Measurements from ENCODE around the gene CCDC91.
"Not testable (repeated sequence)": the region's sequence is repeated elsewhere in the genome, so short reads cannot be mapped to it uniquely, and the experiment has no call there.

The CCDC91 gene

DNA sequence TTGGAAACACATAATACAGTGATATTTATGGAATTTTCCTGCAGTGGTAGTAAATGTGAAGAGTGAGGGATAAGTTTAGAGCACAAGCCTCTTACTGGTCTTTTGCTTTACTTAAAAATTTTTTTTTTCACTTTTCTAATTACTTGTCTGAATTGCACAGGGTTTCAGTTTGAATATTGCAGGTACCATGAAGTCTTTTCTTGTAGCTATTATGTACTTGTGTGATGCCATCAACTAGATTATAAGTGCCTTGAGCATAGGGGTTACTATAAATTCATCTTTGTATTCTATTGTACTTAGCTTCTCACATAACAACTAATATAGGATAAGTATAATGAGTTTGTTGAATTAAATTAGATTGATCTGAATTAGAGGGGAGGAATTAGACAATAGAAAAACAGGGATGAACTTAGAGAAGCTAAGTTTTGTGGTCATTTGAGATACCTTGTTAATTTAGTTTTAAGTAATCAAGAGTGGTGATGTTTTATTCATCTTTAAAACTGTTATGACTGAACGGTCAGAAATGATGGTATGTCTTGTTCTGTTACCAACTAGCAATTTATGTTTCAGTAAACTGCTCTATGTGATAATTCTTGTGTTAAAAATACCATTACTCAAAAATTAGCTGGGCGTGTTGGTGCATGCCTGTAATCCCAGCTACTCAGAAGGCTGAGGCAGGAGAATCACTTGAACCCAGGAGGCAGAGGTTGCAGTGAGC, 42.1 kb downstream of the CCDC91 start:
- DNase-seq (ENCODE audit: low read depth, low spot score) = no peak

DNA sequence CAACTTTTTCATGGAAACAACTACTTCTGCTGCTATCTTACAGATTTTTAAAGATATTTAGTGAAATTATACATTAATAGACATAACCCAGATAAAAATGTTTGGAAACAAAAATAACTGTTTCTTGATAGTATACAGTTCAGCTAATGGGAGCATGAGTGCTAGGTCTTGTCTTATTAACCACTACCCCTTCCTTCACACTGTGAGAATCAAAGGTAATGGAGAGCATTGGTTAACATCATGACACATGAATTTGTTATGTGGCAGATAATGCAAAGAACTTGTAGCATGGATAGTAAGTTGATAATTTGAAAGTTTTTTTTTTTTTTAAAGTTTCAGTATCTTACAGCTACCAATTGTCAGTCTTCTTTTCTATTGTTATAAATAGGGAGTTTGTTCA, 44.2 kb downstream of the CCDC91 start:
- DNase-seq (ENCODE audit: low read depth, low spot score) = no peak

DNA sequence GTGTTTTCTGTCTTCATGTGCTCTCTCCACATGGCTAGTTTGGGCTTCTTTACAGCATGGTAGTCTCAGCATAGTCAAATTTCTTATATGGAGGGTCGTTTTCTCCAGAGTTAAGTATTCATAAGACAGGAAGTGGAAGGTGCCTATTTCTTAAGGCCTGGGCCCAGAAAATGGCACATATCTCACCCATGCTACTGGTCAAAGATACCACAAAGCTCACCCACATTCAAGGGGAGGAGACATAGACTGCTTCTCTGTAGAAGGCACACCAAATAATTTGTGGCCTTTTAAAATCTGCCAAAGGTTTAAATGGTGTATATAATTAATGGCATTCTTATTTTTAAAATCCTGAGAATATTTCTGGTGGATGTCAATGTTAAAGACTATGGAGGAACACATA, 44.8 kb downstream of the CCDC91 start:
- no peak for DNase-seq (ENCODE audit: low read depth, low spot score)

DNA sequence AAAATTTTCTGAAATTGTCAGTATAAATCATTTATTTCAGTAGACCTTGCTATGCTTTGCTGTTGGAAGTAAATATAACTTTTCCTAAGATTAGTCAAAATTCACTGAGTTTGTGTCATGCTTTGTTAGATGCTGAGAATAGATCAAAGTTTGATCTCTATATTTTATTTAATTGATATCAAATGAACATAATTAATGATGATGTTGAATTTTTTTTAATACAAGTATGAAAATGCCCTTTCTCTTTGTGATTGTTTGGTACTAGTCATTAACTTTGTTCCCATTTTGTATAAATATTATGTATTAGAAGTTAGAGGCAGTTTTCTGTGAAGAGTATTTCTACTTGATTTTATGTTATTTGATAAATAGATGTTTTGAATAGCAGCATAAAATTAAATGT, 45.7 kb downstream of the CCDC91 start:
- DNase-seq (ENCODE audit: low read depth, low spot score) = no peak

DNA sequence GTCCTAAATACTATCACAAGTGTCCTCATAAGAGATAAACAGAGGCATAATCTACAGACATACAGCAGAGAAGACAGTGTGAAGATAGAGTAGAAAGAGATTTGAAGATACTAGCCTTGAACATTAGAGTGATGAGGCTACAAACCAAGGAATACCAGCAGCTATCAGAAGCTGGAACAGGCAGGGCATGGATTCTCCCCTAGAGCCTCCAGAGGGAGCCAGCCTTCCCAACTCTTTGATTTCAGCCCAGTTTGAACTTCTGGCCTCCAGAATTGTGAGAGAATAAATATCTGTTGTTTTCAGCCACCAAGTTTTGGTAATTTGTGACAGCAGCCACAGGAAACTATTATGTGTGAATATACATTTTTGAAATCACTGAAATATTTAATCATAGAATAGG, 47.2 kb downstream of the CCDC91 start:
- DNase-seq (ENCODE audit: low read depth, low spot score) = no peak

DNA sequence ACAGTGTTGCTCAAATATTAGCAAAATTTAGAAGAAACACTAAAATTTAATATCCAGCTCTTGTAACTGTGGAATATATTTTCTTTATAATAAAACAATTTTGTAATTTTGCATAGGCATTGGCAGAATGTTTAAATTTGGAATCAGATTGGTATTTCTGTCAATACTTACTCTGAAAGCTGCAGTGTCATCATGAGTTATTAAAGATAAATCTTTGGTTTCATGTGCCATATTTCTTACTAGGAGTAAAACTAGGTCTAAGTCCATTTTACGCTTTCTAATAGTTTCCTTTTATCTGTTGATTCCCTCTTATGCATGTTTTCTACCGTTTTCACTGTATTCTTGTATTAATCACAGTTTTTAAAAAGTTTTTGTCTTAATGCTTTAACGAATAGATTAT, 49.7 kb downstream of the CCDC91 start:
- DNase-seq (ENCODE audit: low read depth, low spot score) = no peak

DNA sequence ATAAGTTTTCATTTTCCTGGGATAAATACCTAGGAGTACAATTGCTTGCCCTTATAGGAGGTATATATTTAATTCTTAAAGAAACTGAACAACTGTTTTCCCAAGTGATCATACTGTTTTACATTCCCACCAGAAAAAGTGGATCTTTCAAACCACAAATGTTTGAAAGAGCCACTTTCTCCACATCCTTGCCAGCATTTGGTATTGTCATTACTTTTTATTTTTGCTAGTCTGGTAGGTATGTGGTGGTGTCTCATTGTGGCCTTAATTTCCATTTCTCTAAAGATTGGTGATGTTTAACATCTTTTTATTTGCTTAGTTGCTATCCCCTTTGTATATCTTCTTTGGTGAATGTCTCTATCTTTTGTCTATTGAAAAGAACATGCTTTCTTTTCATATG, 50.6 kb downstream of the CCDC91 start:
- no peak for DNase-seq (ENCODE audit: low read depth, low spot score)

DNA sequence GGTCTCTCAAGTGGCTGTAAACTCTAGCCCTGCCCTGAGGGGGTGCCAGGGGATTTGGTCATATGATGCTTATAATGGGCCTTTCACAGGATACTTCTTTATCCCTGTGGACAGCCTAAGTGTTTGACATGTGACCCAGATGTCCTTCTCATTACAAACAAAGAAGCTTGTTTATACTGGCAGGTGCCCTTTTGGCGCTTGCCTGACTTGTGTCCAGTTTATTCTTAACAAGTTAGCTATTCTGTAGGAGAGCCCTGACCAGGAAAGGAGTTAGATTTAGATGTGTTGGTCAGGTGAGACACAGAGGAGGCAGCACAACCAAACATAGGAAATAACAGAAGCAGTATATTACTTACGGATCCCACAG, 51.9 kb downstream of the CCDC91 start:
- DNase-seq (ENCODE audit: low read depth, low spot score) = no peak

DNA sequence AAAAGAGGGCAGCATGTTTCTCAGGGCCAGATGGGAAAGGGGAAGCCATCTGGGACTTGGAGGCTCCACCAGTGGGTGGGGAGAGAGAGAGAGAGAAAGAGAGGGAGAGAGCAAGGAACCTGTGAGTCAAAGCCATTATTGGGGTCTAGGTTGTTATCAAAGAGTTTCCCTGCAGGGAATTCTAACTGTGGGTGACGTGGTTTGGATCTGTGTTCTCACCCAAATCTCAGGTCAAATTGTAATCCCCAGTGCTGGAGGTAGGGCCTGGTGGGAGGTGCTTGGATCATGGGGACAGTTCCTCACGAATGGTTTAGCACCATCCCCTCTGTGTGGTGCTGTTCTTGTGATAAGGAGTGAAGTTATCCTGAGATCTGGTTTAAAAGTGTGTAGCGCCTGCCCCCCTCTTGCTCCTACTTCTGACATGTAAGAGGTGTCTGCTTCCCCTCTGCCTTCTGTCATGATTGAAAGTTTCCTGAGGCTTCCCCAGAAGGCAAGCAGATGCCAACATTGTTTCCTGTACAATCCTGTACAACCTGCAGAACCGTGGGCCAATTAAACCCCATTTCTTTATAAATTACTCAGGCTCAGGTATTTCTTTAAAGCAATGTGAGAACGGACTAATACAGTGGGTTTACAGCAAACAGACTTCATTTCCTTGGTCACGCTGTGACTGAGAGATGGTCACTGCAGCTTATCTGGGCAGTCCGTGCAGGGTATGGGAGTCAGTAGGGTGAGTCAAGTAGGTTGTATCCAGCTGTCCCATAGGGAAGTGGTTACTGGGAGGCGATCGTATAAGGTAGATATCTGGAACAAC, 52.4 kb downstream of the CCDC91 start:
- DNase-seq (ENCODE audit: low read depth, low spot score) = no peak

DNA sequence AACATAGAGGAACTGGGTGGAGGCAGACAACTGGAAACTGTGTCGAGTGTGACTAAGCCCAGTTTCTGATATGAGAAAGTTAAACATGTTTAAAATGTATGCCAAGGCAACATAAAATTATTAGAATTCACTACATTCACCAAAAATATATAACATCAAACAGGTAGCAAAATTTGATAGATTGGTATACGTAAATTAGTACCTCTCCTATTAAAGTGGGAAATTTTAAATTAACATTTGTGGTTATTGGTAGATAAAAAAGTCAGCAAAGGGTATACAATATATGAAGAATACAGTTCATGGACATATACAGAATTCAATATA, 53.0 kb downstream of the CCDC91 start:
- no peak for DNase-seq (ENCODE audit: low read depth, low spot score)

DNA sequence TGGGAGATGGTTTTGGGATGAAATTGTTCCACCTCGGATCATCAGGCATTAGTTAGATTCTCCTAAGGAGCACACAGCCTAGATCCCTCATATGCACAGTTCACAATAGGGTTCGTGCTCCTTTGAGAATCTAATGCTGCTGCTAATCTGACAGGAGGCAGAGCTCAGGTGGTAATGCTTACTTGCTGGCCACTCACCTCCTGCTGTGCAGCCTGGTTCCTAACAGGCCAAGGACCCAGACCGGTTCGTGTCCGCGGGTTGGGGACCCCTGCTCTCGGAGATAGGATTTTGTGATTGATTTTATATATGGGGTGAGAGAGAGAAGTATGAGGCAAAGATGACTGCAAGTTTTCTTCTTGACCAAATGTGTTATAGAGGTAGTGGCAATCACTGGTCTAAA, 57.5 kb downstream of the CCDC91 start:
- DNase-seq (ENCODE audit: low read depth, low spot score) = no peak

DNA sequence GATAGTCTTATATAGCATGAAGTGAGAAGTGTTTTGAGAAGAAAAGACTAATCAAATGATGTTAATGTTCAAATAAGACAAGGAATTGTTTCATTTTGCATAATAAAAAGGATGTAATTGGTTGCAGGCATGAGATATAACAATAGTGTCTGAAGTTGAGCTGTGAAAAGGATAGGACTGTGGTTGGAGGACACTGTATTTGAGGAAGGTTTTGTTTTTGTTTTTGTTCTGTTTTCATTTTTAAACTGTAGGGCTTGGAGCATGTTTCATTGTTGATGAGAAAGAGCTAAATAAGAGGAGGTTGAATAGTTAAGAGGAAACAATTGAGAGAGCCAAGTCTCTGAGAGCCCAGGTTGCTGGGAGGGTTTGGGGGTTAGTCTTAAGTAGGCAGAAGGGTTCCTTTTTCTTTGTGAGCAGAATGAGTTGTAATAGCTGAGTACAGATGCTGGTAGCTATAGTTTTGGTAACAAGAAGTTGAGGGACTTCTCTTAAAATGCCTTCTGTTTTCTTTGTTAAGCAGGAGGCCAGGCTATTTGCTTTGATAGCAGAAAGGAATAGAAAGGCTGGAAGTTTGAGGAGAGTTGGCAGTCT, 58.4 kb downstream of the CCDC91 start:
- DNase-seq (ENCODE audit: low read depth, low spot score) = no peak

DNA sequence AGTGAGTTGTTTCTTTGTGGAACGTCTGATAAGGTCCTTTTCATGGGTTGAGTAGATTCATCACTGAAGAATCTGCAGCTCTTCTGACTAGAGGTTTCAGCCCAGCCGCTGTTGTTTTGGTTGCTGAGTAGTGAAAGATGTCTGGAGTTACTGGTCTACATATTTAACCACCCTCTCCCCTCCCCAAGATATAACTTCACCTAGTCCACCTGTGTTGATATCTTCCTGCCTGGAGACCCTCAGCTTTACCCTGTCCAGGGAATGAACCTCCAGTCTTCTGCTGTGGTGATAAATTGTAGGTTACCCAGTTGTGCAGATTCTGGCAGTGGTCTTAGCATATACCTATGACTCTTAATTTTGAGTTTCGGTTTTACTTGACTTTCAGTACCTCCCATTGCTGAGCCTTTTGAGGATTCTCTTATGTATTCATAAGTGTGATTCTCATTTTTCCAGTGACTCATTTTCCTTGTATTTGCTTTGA, 62.9 kb downstream of the CCDC91 start:
- DNase-seq (ENCODE audit: low read depth, low spot score) = no peak

DNA sequence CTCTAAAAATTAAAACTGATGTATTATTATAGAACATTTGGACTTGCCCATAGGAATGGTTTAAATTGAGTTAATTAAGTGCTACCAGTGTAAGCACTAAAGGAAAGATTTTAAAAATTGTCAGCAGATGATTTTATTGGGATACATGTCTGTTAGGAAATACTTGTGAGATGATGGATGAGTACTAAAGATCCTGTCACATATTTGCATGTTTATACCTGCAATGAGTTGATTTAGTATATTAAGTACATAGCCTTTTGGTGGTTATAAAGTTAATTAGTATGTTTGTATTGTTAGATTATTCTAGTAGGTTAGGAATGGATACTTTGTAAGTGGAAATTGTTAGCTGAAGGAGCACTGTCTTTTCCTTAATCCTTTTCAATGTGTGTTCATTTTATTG, 67.2 kb downstream of the CCDC91 start:
- DNase-seq (ENCODE audit: low read depth, low spot score) = no peak

DNA sequence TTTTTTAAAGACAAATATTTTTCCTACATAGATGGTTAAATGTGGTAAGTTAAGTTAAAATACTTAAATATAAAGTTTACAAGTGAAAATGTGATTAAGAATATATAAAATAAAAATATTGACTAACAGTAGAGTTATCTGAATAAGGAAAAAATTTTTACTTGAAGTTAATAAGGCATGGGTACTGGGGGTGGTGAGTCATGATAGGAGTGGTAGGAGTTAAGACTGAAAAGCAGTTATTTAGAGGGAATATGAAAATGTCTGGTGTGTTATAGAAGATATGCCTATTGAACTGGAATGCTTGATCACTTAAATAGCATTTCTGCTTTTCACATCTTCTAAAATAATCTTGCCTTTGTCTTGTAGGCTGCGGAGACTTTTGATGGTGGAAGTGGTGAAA, 68.7 kb downstream of the CCDC91 start:
- no peak for DNase-seq (ENCODE audit: low read depth, low spot score)

DNA sequence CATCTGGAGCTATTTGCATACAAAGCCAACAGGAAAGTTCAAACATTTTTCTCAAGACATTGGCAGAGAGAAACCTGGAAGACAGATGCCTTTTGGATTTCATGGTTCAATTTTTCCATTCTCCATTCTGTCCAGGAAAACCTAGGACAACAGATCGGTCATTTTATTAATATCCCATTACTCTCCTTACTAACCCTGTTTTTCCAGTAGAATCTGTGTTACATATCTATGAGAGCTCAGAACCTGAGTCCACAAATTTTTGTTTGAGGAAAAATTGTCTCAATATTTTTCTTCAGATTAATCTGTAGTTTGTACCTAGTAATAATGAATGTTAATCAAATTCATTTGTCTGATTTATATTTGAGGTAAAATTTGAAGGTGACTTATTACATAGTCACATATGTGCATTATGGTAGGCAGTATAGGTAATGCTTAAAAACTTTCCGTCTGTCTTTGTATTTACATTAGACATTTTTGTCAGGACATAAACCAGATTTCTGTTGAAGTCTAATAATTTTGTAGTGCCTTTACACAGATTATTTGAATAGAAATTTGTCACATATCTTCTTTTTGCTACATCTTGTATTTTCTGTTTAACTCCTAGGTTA, 75.3 kb downstream of the CCDC91 start:
- no peak for DNase-seq (ENCODE audit: low read depth, low spot score)

DNA sequence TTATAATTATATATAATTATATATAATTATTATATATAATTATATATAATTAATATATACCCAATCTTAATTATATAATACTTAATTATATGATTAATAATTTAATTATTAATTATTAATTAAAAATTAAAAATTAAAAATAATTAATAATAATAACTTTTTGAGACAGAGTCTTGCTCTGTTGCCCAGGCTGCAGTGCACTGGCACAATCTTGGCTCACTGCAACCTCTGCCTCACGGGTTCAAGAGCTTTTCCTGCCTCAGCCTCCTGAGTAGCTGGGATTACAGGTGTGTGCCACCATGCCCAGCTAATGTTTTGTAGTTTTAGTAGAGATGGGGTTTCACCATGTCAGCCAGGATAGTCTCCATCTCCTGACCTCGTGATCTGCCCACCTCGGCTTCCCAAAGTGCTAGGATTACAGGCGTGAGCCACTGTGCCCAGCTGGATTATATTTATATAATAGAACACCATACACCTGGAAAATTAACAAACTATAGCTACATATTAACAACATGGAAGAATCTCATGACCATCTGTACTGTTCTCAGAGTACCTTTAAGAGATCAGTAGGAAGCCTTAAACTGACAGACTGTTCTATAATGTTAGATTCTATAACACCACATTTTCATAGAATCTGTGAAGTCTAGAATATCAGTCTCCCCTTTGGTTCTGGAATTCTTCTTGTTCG, 77.8 kb downstream of the CCDC91 start:
- DNase-seq (ENCODE audit: low read depth, low spot score) = not testable (repeated sequence)

DNA sequence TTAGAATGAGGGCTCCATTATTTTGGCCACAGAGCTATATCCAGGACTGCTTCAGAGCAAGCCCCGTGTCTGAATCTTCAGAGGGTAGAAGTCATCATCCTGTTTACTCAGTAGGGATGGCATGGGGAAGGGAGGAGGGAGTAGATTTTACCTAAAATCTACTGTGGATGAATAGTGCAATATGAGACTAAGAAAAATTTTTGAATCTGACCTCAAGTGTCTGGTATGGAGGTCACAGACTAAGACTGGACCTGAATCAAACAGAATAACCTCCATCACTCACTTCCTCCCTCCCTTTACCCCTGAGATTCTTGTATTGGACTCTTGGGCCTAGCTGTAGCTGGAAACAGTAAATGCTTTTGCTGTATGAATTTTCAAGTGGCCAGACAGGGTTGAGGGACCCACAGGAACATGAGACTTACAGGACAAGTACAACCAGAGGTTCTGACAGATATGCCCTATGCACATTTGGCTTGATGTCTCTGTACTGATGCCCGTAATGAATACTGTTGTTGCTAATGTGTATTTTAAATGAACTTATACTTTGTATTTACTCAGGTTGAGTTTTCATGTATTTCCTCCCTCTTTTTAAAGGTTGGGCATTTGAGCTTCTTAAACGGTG, 78.5 kb downstream of the CCDC91 start:
- DNase-seq (ENCODE audit: low read depth, low spot score) = no peak

DNA sequence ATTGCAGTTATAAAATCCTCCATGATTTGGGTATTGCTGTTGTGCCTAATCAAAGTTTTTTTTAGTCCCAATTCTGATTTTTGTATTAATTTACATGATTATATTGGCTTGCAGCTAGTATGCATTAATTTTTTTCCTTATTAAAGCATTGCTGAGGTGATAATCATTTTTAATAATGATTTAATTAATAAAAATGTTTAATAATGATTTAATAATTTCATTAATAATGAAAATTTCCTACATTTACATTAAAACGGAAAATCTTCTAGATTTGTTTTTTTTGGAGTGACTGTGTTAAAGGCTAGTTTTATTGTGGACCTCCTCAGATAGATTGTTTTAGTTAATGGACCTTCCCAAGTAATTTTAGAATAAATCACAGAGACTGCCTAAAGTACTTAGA, 79.6 kb downstream of the CCDC91 start:
- no peak for DNase-seq (ENCODE audit: low read depth, low spot score)

DNA sequence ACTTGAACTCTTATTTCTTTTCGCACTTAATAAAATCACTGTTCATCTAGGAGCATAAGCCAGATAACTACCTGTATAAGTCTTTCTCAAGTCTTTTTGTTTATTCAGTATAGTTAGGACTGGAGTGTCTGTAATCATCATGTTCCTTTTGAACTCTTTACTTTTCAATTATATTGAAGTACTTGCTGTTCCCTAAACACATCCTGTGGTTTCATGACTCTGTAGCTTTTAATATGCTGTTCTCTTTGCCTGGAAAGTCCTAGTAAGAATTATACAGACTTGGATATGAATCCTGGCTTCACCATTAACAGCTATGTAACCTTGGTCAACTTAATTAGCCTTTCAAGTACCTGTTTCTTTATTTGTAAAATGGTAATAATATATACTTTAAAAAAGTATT, 88.2 kb downstream of the CCDC91 start:
- no peak for DNase-seq (ENCODE audit: low read depth, low spot score)

DNA sequence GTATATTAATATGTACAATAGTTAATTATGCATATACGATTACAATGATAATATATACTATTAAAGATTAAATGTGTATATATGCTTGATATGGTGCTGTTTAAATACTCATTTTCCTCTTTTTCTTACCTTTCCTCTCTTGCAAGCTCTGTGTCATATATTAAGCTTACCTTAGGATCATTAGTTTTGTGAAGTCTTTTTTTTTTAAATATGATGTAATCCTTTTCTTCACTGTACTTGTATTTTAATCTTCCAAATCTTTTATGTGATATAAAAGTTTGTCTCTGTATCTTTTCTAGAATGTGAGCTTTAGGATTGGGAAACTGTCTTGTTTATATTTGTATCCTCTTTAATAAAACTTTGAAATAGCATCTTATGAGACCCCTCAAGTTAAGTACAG, 88.7 kb downstream of the CCDC91 start:
- no peak for DNase-seq (ENCODE audit: low read depth, low spot score)

DNA sequence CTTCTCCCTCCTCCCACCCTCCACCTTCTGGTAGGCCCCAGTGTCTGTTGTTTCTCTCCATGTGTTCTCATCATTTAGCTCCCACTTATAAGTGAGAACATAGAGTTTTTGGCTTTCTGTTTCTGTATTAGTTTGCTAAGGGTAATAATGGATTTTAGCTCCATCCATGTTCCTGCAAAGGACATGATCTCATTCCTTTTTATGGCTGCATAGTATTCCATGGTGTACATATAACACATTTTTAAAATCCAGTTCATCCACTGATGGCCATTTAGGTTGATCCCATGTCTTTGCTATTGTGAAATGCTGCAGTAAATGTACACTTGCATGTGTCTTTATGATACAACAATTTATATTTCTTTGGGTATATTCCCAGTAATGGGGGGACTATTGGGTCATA, 96.1 kb downstream of the CCDC91 start:
- DNase-seq (ENCODE audit: low read depth, low spot score) = no peak

Data from smooth muscle cell of the brain vasculature (primary cell).